Measurements from ENCODE around the gene HTR2A. TPM values are rescaled to one million over a fixed set of nuclear protein-coding genes. Genes with fewer than 3 reads are reported as not detected.
A peak's percentile ranks its signal among the peaks of the same experiment; 100 is the strongest.

The HTR2A gene
- total RNA-seq, 1 donor from 2014 or later, result not detected

DNA sequence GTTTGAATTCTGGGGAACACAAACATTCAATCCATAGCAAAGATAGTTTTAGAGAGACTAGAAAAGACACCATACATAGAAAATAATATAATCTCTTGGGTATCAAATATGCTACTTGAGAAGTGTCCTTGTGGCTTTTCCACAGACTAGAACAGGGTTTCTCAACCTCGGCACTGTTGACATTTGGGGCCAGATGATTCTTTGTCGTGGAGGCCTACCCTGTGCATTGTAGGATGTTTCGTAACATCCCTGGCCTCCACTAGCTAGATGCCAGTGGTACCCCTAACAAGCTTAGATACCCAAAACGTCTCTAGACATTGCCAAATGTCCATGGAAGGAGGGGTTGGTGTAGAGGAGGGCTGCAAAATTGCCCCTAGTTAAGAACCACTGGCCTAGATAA is 97.7 kb downstream of the HTR2A start:
- Mint-ChIP-seq H3K27me3 (ENCODE audit: unreplicated experiment) (no peaks in the 10 kb centered on the region), H3K36me3 (ENCODE audit: unreplicated experiment) (no peaks in the 10 kb centered on the region), H3K27ac (ENCODE audit: unreplicated experiment) (no peak overlapping the region), H3K4me3 (ENCODE audit: unreplicated experiment) (no peak overlapping the region), H3K4me1 (ENCODE audit: unreplicated experiment) (peaks cover 33% of the 10 kb centered on the region), H3K9me3 (ENCODE audit: unreplicated experiment) (no peaks in the 10 kb centered on the region)
- DNase-seq (ENCODE audit: extremely low spot score, unreplicated experiment), result no peak
- TF ChIP-seq CTCF (IDR thresholded peaks at IDR 0.05), result no peak

- peaks cover 39% of the 10 kb centered on the region for H3K4me1 Mint-ChIP-seq (ENCODE audit: unreplicated experiment)
These were observed 99.2 kb downstream of the HTR2A start for GRCh38 chr13:46797501-46798237.

DNA sequence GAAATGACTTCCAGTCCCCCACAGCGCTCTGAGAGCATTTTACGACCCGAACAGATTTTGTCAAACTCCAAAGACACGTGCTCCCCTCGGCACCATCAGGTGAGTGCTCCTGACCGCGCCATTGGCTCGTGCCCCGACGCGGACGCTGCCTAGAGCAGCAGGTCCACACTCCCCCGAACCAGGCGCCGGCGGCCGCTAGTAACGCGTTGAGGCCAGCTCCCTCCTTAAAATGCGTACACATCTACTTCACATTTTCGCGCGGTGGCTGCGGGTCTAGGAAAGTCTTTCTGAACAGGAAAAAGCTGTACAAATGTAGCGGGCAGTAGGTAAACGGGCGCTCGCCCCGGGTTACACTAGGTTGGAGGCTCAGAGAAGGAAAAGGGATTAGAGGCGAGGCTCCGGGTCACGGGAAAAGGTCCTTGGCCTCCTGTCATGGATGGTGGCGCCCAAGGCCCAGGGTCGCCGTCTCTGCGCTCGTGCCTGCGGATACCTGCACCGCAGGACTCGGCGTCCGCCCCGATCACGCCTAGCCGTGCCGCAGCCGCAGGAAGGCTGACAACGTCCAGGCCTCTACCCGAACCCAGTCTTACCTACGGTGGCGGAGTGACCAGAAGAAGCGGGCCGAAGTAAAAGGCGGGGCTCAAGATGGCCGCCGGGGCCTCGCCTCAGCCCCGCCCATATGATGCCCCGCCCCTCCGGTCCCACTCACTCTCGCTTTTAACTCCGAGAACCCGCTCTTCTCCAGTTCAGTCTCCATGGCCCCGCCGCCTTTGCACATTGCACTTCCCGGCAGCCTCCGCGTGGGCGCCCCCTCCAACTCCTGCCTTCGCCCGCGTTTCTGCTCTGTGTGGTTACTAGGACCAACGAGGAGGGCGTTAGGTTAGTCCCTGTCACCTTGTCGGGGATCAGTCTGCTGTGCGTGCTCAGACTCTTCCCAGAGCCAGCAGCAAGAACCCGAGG is 100.1 kb downstream of the HTR2A start, which contains the start of gene ESD:
Gene ESD, minus strand, starts transcription at position 647 of the 960 bp plus-strand sequence. CDS start 5,748 bp downstream, outside the sequence.
- Mint-ChIP-seq H3K27me3 (ENCODE audit: unreplicated experiment) (no peaks in the 10 kb centered on the region), H3K4me1 (ENCODE audit: unreplicated experiment) (peaks cover 39% of the 10 kb centered on the region), H3K27ac (ENCODE audit: unreplicated experiment) (peak within 1 kb of the TSS; percentile 93), H3K9me3 (ENCODE audit: unreplicated experiment) (no peaks in the 10 kb centered on the region), H3K4me3 (ENCODE audit: unreplicated experiment) (peak within 1 kb of the TSS; percentile 88), H3K36me3 (ENCODE audit: unreplicated experiment) (peaks cover 1% of the 10 kb centered on the region)
- DNase-seq (ENCODE audit: extremely low spot score, unreplicated experiment), result peak; percentile 94
- TF ChIP-seq CTCF (IDR thresholded peaks at IDR 0.05), result no peak

More at GRCh38 chr13:46797501-46798237, 99.2 kb downstream of the HTR2A start:
- H3K27me3 Mint-ChIP-seq (ENCODE audit: unreplicated experiment), result no peaks in the 10 kb centered on the region
- H3K4me3 Mint-ChIP-seq (ENCODE audit: unreplicated experiment), result peak overlapping the region; percentile 88
- H3K36me3 Mint-ChIP-seq (ENCODE audit: unreplicated experiment), result peaks cover 1% of the 10 kb centered on the region
- DNase-seq (ENCODE audit: extremely low spot score, unreplicated experiment), result no peak
- peak overlapping the region; percentile 93 for H3K27ac Mint-ChIP-seq (ENCODE audit: unreplicated experiment)
- no peaks in the 10 kb centered on the region for H3K9me3 Mint-ChIP-seq (ENCODE audit: unreplicated experiment)
- no peak for TF ChIP-seq CTCF (IDR thresholded peaks at IDR 0.05)

GRCh38 chr13:46796129-46796514 is 100.7 kb downstream of the HTR2A start:
- Mint-ChIP-seq H3K4me3 (ENCODE audit: unreplicated experiment) (peak overlapping the region; percentile 88), H3K4me1 (ENCODE audit: unreplicated experiment) (peaks cover 39% of the 10 kb centered on the region), H3K36me3 (ENCODE audit: unreplicated experiment) (peaks cover 1% of the 10 kb centered on the region), H3K27ac (ENCODE audit: unreplicated experiment) (peak overlapping the region; percentile 93), H3K27me3 (ENCODE audit: unreplicated experiment) (no peaks in the 10 kb centered on the region), H3K9me3 (ENCODE audit: unreplicated experiment) (no peaks in the 10 kb centered on the region)
- DNase-seq (ENCODE audit: extremely low spot score, unreplicated experiment), result no peak
- no peak for TF ChIP-seq CTCF (IDR thresholded peaks at IDR 0.05)

GRCh38 chr13:46795321-46795720 is 101.5 kb downstream of the HTR2A start:
- H3K27me3 Mint-ChIP-seq (ENCODE audit: unreplicated experiment), result no peaks in the 10 kb centered on the region
- peaks cover 39% of the 10 kb centered on the region for H3K4me1 Mint-ChIP-seq (ENCODE audit: unreplicated experiment)
- H3K27ac Mint-ChIP-seq (ENCODE audit: unreplicated experiment), result peak overlapping the region; percentile 57
- no peak for DNase-seq (ENCODE audit: extremely low spot score, unreplicated experiment)
- no peak for TF ChIP-seq CTCF (IDR thresholded peaks at IDR 0.05)
- peak overlapping the region; percentile 88 for H3K4me3 Mint-ChIP-seq (ENCODE audit: unreplicated experiment)
- H3K36me3 Mint-ChIP-seq (ENCODE audit: unreplicated experiment), result peaks cover 9% of the 10 kb centered on the region
- H3K9me3 Mint-ChIP-seq (ENCODE audit: unreplicated experiment), result no peaks in the 10 kb centered on the region
